Astrocyte of the spinal cord (primary cell): Measurements from ENCODE around the gene LOXL3.

Experiments used
- DNase-seq: peaks from one replicate; pipeline ENCODE4 v3.0.0; 2011; ENCODE audit warnings: low read depth, low spot score
- H3K4me3 ChIP-seq: 2 replicates; pipeline ENCODE4 v1.5.1; 2011; ENCODE audit warnings: low read depth, mild to moderate bottlenecking, low read length, moderate library complexity
- in situ Hi-C: cut with HindIII; loops from 2 replicates; pipeline ENCODE4 v1.10.0; 2017; ENCODE audit warnings: low sequenced_read_pairs
- TF ChIP-seq, protein P1 (sequence below): IDR thresholded peaks from 2 replicates; pipeline ENCODE4 v1.5.1; 2012; ENCODE audit warnings: low read depth, mild to moderate bottlenecking, low read length, inconsistent platforms

LOXL3 gene

DNA sequence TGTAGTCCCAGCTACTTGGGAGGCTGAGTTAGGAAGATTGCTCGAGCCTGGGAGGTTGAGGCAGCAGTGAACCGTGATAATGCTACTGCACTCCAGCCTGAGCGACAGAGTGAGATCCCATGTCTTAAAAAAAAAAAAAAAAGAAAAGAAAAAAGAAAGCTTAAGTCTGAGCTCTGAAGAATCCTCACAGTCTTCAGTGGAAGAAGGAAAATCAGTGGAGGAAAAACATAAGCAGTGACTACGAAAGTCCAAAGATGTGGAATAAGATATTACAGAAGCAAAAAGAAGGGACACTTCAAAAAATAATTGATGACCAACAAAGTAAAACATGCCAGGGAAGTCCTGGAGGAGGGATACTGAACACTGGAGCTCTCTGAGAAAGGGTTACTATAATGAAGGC is 43.5 kb downstream of the LOXL3 start:
- TF ChIP-seq, protein P1, sequence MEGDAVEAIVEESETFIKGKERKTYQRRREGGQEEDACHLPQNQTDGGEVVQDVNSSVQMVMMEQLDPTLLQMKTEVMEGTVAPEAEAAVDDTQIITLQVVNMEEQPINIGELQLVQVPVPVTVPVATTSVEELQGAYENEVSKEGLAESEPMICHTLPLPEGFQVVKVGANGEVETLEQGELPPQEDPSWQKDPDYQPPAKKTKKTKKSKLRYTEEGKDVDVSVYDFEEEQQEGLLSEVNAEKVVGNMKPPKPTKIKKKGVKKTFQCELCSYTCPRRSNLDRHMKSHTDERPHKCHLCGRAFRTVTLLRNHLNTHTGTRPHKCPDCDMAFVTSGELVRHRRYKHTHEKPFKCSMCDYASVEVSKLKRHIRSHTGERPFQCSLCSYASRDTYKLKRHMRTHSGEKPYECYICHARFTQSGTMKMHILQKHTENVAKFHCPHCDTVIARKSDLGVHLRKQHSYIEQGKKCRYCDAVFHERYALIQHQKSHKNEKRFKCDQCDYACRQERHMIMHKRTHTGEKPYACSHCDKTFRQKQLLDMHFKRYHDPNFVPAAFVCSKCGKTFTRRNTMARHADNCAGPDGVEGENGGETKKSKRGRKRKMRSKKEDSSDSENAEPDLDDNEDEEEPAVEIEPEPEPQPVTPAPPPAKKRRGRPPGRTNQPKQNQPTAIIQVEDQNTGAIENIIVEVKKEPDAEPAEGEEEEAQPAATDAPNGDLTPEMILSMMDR = no peak
- in situ Hi-C loops = no loop called here
- no peak overlapping the region for H3K4me3 ChIP-seq
- no peak for DNase-seq

DNA sequence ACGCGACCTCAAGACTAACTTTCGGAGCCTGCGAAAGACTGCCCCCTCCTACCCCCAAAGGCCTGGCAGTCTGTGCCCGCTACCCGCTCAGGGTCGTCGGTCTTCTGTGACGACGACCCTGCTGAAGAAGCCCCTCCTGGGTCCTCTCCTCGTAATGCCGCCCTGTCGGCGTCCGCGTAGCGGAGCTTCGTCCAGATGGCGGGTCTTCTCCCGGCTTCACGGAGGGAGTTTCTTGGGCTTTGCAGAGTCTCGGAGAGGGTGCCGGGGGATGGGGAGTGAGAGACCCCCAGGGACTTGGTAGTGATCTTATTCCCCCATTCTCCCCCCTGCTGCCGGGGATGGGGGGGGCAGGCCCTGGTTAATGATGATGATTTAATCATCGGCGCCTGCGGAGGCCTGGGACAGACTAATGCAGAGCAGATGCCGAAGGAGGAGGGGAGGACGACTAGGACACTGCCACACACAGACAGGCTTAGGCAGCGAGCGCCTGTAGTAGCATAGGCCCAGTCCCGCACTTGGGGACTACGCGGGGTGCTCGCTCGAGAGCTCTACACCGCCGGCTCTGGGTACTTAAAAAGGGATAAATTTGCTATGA is 45.7 kb downstream of the LOXL3 start:
- in situ Hi-C loops = no loop called here
- TF ChIP-seq, protein P1 = no peak
- H3K4me3 ChIP-seq = peak overlapping the region; percentile 97
- no peak for DNase-seq

DNA sequence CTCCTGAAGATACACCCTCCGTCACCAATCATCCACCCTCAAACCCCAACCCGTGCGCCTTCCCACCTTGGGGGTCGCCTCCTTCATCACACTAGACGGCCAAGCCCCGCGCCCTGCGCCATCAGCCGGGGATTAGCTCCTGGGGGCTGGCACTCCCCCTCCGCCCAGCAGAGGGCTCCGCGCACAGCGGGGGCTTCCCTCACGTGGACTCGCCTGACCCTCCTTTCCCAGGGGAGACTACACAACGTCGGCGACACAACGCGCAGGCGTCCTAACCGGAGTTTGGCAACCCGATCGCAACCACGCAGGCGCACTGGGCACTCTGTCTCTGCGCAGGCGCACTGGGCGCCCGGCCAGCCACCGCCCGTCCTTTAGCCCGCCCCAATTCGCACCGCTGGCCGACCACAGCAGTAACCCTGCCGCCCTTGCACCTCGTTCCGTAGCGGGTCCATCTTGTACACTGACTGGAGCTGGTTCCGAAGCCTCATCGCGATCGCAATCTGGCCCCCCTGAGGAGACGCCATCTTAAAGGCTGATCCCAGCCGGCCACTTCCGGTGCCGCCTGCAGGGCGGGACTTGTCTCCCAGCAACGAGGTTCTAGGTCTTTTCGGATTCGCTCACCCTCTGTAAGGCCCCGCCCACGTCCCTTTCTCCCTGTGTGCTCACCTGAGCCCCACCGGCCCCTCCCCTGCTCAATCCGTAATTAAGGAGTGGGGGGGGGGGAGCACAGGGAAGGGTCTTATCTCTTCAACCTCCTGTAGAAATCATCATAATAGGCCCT is 46.4 kb downstream of the LOXL3 start, which contains the start of gene PCGF1:
PCGF1 (minus strand) TSS at position 551 of the 781 bp plus-strand sequence; CDS start at position 524, 27 bp downstream.
- TF ChIP-seq, protein P1 = peak; percentile 42
- in situ Hi-C loops = no loop called here

DNA sequence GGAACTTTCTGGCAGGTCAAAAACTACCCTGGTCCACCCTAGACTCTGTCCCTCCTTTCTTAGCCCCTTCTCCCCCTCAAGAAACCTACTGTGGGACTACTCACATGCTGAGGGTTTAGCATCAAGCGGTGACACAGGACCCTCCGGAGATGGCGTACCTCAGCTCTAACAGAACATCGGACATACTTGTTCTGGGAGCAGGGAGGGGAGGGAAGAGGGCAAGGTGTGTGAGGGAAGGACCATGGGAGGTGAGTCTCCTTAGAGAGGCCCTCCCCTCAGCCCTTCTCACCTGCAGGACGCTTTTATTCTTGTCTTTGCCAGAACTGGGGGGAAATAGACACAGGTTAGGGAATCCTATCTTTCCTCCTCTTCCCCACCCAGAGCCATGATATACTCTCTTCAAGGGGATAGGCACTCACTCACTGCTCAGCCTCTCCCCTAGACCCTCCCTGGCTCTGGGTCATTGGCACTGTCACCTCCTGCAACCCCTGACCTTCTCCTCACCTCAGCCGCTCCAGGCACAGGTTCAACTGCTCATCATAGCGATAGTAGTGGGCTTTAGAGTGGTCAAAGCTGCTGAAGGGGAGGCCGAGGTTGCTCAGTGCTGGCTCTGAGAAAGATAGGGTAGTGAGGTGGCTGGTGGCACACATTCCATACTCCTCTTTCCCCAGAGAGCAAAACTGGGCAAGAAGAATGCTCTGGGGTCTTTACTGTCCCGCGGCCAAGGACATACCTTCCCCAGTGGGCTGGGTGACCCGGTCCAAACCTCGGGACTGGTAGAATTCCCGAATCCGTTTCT is 48.1 kb downstream of the LOXL3 start:
- no peak for DNase-seq
- H3K4me3 ChIP-seq = no peak overlapping the region
- in situ Hi-C loops = no loop called here
- TF ChIP-seq, protein P1 = no peak

More for the DNA sequence above, 46.4 kb downstream of the LOXL3 start, which contains the start of gene PCGF1:
- peak within 1 kb of the TSS; percentile 97 for H3K4me3 ChIP-seq
- peak; percentile 98 for DNase-seq

DNA sequence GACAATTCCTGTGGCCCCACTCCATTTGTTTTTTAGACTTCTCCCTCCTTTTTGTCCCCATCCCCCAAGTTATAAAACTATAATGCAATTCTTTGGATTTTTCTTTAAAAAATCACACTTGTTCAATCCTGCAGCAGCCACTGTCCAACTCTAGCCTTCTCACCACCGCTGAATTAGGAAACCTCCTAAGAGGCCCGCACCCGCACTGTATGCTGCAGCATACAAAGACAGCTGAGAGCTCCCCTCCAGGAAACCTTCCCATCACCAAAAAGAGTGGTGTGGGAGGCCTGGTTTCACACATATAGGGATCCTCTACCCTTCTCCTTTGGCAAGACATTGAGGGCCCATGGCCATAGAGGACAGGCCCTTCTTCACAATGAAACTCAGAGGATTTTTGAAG is 49.2 kb downstream of the LOXL3 start:
- in situ Hi-C loops = no loop called here
- TF ChIP-seq, protein P1 = no peak
- H3K4me3 ChIP-seq = no peak overlapping the region
- DNase-seq = no peak

DNA sequence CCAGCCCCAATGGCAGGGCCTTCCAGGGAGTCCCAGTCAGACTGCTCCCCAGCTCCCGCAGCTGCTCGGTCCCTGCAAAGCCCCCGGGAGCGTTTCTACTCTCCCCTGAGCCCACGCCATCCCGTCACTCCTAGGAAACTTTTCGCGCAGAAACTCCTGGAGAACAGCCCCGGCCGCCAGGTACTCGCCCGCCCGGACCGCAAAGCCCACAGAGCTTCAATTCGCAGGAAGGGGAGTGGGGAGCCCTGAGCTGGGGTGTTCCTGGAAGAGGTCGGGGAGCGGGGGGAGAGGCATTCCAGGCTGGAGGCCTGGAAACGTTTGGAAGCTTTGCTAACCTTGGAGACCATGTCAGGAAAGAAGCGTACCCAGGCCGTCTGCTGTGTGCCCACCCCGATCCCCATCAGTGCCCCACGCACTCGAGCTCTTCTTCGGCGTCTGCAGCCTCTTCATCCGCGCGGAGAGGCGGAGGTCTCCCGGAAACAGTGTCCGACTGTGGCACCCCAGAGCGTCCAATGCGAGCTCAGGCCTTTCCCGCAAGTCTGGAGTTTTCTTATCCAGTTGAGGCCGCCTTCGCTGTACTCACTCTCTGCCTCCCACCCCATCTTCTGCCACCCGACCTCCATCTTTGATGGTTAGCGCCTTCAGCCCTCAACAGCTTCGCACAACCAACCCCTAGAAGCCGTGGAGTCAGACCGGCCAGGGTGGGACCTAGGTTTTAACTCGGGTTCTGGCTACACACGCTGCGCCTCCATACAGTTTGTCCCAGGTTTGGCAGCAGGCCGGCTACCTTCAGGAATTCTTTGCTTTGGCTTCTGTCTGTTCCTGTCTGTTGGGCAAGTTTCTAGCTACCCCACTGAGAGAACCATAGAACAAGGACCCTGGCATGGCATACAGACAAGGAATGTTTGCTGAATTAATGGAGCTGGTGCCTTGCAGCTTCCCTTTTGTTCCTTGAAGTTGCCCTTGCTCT is 50.0 kb downstream of the LOXL3 start:
- in situ Hi-C loops = no loop called here
- TF ChIP-seq, protein P1 = no peak
- DNase-seq = no peak
- H3K4me3 ChIP-seq = peak overlapping the region; percentile 42
